HEK293 (cell line): ENCODE measurements around the gene EPS8L1.
A peak's percentile ranks its signal among the peaks of the same experiment; 100 is the strongest.

Experiments
- CTCF ChIA-PET: fragments of 350-600 bp; formaldehyde crosslinking; extraction: SDS; loops from one replicate; lab custom pipeline; 2021; ENCODE audit warnings: antibody characterized with exemption; lab: Yijun Ruan, JAX
- POLR2A ChIA-PET: fragments of 300-600 bp; formaldehyde crosslinking; extraction: SDS; loops from one replicate; lab custom pipeline; 2020; ENCODE audit warnings: antibody characterized with exemption, inconsistent platforms; lab: Yijun Ruan, JAX
- H3K27ac ChIP-seq: fragments of 200-500 bp; sonication (Bioruptor generic); 2 replicates; pipeline ENCODE4 v1.5.1; 2014; ENCODE audit warnings: low read depth, low read length, control low read depth, inconsistent platforms; ENCODE audit errors: extremely low read depth
- H3K36me3 ChIP-seq, 2 experiments: fragments of 200-500 bp in 1 of 2; sonication (Bioruptor generic) in 1 of 2; 1 replicate in 1 of 2; 2 replicates in 1 of 2; pipeline ENCODE4 v1.5.1; 2014 to 2017; ENCODE audit warnings: inconsistent platforms in 2 of 2, low read length in 2 of 2; ENCODE audit not compliant: control insufficient read depth in 2 of 2, insufficient read depth in 1 of 2
- H3K4me1 ChIP-seq: fragments of 200-500 bp; sonication (Bioruptor generic); 2 replicates; pipeline ENCODE4 v1.5.1; 2014; ENCODE audit warnings: mild to moderate bottlenecking, low read length, inconsistent platforms; ENCODE audit not compliant: control insufficient read depth, insufficient read depth
- H3K4me3 ChIP-seq: 2 replicates; pipeline ENCODE4 v1.5.1; 2011; ENCODE audit warnings: low read depth, mild to moderate bottlenecking, control low read depth, low read length, moderate library complexity
- H3K9me3 ChIP-seq: fragments of 200-500 bp; sonication (Bioruptor generic); 2 replicates; pipeline ENCODE4 v1.5.1; 2014; ENCODE audit warnings: low read depth, low read length, inconsistent platforms; ENCODE audit not compliant: control insufficient read depth, insufficient read depth
- TCF7L2 ChIP-seq: IDR thresholded peaks from 2 replicates; pipeline ENCODE4 v1.6.1; 2011; ENCODE audit warnings: low read depth, mild to moderate bottlenecking, inconsistent platforms, low read length, moderate library complexity, borderline replicate concordance
- ZBTB17 ChIP-seq: fragments of 450-650 bp; formaldehyde crosslinking; IDR thresholded peaks from 2 replicates; pipeline ENCODE4 v1.5.1; 2016; ENCODE audit warnings: missing biosample characterization, missing genetic modification characterization
- ZEB2 ChIP-seq: fragments of 450-650 bp; formaldehyde crosslinking; IDR thresholded peaks from 2 replicates; pipeline ENCODE4 v1.5.1; 2016; ENCODE audit warnings: missing biosample characterization, missing genetic modification characterization
- ZNF157 ChIP-seq: fragments of 450-650 bp; formaldehyde crosslinking; IDR thresholded peaks from 2 replicates; pipeline ENCODE4 v1.5.1; 2016; ENCODE audit warnings: missing biosample characterization, missing genetic modification characterization
- ZNF221 ChIP-seq: fragments of 450-650 bp; formaldehyde crosslinking; IDR thresholded peaks from 2 replicates; pipeline ENCODE4 v1.5.1; 2017; ENCODE audit warnings: missing biosample characterization, missing genetic modification characterization, borderline replicate concordance
- ZNF341 ChIP-seq: fragments of 450-650 bp; formaldehyde crosslinking; IDR thresholded peaks from 2 replicates; pipeline ENCODE4; 2016; ENCODE audit warnings: low read depth, missing biosample characterization, missing genetic modification characterization
- ZNF426 ChIP-seq: fragments of 450-650 bp; formaldehyde crosslinking; IDR thresholded peaks from 2 replicates; pipeline ENCODE4 v1.5.1; 2017; ENCODE audit warnings: missing biosample characterization, missing genetic modification characterization, mild to moderate bottlenecking, inconsistent platforms, moderate library complexity
- ZNF521 ChIP-seq: fragments of 450-650 bp; formaldehyde crosslinking; IDR thresholded peaks from 2 replicates; pipeline ENCODE4 v1.5.1; 2017; ENCODE audit warnings: missing biosample characterization, mild to moderate bottlenecking, missing genetic modification characterization
- ZNF558 ChIP-seq: fragments of 450-650 bp; formaldehyde crosslinking; IDR thresholded peaks from 2 replicates; pipeline ENCODE4 v1.5.1; 2016; ENCODE audit warnings: missing biosample characterization, missing genetic modification characterization
- ZNF677 ChIP-seq: fragments of 450-650 bp; IDR thresholded peaks from 2 replicates; pipeline ENCODE4 v1.5.0; 2018; ENCODE audit warnings: missing biosample characterization, mild to moderate bottlenecking, missing genetic modification characterization, moderate library complexity
- ZNF777 ChIP-seq: fragments of 450-650 bp; formaldehyde crosslinking; IDR thresholded peaks from 2 replicates; pipeline ENCODE4 v1.5.1; 2017; ENCODE audit warnings: missing biosample characterization, missing genetic modification characterization, borderline replicate concordance
- TF ChIP-seq, protein P1 (sequence below): IDR thresholded peaks from 2 replicates; pipeline ENCODE4 v1.6.1; 2011; ENCODE audit warnings: mild to moderate bottlenecking, low read depth, low read length, borderline replicate concordance
- TF ChIP-seq, protein P2 (sequence below): fragments of 450-650 bp; formaldehyde crosslinking; IDR thresholded peaks from 2 replicates; pipeline ENCODE4 v1.5.1; 2017; ENCODE audit warnings: missing biosample characterization, missing genetic modification characterization
- TF ChIP-seq, protein P3 (sequence below): fragments of 450-650 bp; formaldehyde crosslinking; IDR thresholded peaks from 2 replicates; pipeline ENCODE4 v1.5.1; 2017; ENCODE audit warnings: missing biosample characterization, mild to moderate bottlenecking, missing genetic modification characterization, moderate library complexity
- TF ChIP-seq, protein P4 (sequence below): fragments of 450-650 bp; formaldehyde crosslinking; IDR thresholded peaks from 2 replicates; pipeline ENCODE4 v1.5.1; 2016; ENCODE audit warnings: missing biosample characterization, missing genetic modification characterization

EPS8L1 gene

DNA sequence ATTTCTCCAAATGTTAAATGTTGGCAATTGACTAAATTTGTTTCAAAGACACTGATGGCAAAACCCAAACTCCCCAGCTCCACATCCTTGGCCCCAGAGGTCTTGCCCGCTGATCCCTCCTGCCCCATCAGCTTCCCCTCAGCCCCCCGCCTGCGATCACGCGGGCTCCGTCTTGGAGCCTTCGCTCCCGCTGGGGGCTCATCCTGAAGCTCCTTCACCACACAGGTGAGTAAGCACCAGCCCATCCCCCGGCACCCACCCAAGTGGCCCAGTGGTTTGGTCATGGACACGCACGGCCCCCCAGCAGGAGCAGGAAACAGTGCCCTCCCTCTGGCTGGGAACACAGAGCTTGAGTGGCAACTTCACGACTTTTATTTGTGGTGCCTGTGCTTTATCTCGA is 14.9 kb downstream of the EPS8L1 start (continued):
- no peak for TF ChIP-seq ZEB2 (tag by site-specific recombination)
- TF ChIP-seq, protein P1, sequence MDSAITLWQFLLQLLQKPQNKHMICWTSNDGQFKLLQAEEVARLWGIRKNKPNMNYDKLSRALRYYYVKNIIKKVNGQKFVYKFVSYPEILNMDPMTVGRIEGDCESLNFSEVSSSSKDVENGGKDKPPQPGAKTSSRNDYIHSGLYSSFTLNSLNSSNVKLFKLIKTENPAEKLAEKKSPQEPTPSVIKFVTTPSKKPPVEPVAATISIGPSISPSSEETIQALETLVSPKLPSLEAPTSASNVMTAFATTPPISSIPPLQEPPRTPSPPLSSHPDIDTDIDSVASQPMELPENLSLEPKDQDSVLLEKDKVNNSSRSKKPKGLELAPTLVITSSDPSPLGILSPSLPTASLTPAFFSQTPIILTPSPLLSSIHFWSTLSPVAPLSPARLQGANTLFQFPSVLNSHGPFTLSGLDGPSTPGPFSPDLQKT: no peak
- TF ChIP-seq ZNF558 (tag by site-specific recombination): no peak
- no peak for TF ChIP-seq ZNF521
- TF ChIP-seq, protein P2, sequence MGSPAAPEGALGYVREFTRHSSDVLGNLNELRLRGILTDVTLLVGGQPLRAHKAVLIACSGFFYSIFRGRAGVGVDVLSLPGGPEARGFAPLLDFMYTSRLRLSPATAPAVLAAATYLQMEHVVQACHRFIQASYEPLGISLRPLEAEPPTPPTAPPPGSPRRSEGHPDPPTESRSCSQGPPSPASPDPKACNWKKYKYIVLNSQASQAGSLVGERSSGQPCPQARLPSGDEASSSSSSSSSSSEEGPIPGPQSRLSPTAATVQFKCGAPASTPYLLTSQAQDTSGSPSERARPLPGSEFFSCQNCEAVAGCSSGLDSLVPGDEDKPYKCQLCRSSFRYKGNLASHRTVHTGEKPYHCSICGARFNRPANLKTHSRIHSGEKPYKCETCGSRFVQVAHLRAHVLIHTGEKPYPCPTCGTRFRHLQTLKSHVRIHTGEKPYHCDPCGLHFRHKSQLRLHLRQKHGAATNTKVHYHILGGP (tag by site-specific recombination): no peak
- TF ChIP-seq ZNF426 (tag by site-specific recombination): no peak
- no peak for TF ChIP-seq ZBTB17 (tag by site-specific recombination)
- TF ChIP-seq ZNF677: no peak
- TF ChIP-seq TCF7L2: no peak

DNA sequence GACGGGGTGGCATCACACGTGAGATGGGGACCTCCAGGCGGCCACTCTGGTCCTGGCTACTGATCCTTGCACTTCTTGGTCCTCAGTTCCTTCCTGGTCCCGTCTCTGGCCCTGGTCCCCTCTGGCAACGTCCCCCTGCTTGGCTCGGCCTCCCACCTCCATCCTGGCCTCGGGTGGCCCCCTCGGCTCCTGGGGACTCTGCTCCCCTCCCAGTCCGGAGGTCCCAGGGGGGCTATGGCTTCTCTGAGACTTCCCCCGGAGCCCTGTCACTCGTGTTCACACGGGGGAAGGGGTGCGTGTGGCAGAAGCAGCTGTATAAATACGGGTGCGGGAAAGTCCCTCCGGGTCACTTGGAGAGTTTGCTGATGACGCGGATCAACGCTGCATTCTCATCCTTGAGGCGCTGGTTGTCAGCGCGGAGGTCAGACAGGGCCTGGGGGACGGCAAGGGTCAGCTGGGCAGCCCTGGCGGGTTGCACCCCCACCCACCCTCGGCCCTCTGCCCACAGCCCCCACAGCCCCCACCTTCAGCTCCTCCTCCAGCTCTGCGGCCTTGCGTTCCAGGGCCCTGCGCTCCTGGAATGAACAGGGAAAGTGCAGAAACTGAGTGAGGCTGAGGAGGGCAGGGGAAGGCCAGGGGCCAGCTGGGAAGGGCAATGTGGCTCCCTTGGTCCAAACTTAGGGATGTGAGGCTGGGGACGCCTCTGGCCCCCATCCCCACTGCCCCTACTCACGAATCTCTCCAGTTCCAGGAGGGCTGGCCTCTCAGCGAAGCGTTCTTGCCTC is 15.6 kb downstream of the EPS8L1 start:
- POLR2A ChIA-PET: no interaction called here

DNA sequence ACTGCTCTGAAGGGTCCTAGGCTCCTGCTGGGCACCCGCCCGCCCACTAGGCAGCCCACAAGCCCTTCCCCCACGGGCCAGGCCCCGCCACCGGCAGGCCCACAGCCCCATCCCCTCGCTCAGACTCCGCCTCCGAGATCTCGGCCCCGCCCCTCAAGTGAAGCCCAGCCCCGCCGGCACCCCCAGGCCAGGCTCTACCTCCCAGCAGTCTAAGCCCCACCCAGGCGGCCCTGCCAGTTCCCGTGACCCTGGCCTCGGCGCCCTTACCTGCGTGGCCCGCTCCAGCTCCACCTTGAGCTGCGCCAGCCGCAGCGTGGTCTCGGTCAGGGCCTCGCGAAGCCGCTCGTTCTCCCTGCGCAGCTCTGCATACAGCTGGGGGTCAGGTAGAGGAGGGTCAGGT is 16.3 kb downstream of the EPS8L1 start:
- Histone ChIP-seq H3K36me3 (peaks cover 4 to 43% of the 10 kb centered on the region in 2 experiments; a peak in 2 of 3 replicates), H3K4me3 (no peak overlapping the region), H3K27ac (no peak overlapping the region), H3K9me3 (no peaks in the 10 kb centered on the region), H3K4me1 (no peaks in the 10 kb centered on the region)
- TF ChIP-seq, protein P3, sequence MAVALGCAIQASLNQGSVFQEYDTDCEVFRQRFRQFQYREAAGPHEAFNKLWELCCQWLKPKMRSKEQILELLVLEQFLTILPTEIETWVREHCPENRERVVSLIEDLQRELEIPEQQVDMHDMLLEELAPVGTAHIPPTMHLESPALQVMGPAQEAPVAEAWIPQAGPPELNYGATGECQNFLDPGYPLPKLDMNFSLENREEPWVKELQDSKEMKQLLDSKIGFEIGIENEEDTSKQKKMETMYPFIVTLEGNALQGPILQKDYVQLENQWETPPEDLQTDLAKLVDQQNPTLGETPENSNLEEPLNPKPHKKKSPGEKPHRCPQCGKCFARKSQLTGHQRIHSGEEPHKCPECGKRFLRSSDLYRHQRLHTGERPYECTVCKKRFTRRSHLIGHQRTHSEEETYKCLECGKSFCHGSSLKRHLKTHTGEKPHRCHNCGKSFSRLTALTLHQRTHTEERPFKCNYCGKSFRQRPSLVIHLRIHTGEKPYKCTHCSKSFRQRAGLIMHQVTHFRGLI (tag by site-specific recombination): 0 out of 2 replicates have a peak, but pooled peaks have one; percentile 16
- no peak for TF ChIP-seq ZNF341 (tag by site-specific recombination)
- ChIA-PET CTCF (no interaction called here), POLR2A (no interaction called here)

More for the DNA sequence above, 15.6 kb downstream of the EPS8L1 start:
- Histone ChIP-seq H3K27ac (no peak overlapping the region), H3K4me3 (no peak overlapping the region), H3K4me1 (no peaks in the 10 kb centered on the region), H3K36me3 (peaks cover 4 to 44% of the 10 kb centered on the region in 2 experiments; a peak in 2 of 3 replicates), H3K9me3 (no peaks in the 10 kb centered on the region)
- TF ChIP-seq ZNF221 (no peak), ZNF777 (no peak), ZNF157 (tag by site-specific recombination) (no peak)
- TF ChIP-seq, protein P4, sequence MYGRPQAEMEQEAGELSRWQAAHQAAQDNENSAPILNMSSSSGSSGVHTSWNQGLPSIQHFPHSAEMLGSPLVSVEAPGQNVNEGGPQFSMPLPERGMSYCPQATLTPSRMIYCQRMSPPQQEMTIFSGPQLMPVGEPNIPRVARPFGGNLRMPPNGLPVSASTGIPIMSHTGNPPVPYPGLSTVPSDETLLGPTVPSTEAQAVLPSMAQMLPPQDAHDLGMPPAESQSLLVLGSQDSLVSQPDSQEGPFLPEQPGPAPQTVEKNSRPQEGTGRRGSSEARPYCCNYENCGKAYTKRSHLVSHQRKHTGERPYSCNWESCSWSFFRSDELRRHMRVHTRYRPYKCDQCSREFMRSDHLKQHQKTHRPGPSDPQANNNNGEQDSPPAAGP: no peak
- CTCF ChIA-PET: interaction anchor here (0.5 to 3.4 kb wide), 7 partner anchors 9 to 620 kb away, joined by 3 to 35 read pairs (median 3); no protein-coding TSS in a partner anchor
